Stomach smooth muscle (tissue), 2 donors: ENCODE measurements around the gene APOA1.

Experiments used
- H3K27ac ChIP-seq: one replicate; pipeline ENCODE4 v1.7.0; 2013; ENCODE audit warnings: mild to moderate bottlenecking, low read length, inconsistent platforms
- H3K27me3 ChIP-seq, 2 donors: one replicate each; pipeline ENCODE4 v1.7.0; 2013; ENCODE audit warnings: low read length in 2 of 2; ENCODE audit not compliant: insufficient read depth in 2 of 2, control insufficient read depth in 1 of 2
- H3K36me3 ChIP-seq, 2 donors: one replicate each; pipeline ENCODE4 v1.7.0; 2013; ENCODE audit warnings: low read length in 2 of 2; ENCODE audit not compliant: control insufficient read depth in 2 of 2, insufficient read depth in 2 of 2
- H3K4me1 ChIP-seq: one replicate; pipeline ENCODE4 v1.7.0; 2013; ENCODE audit warnings: low read length; ENCODE audit not compliant: control insufficient read depth, insufficient read depth
- H3K4me3 ChIP-seq, 2 donors: one replicate each; pipeline ENCODE4 v1.7.0; 2013; ENCODE audit warnings: low read length in 2 of 2
- H3K9ac ChIP-seq, 2 donors: one replicate each; pipeline ENCODE4 v1.7.0; 2013; ENCODE audit warnings: low read length in 2 of 2, mild to moderate bottlenecking in 1 of 2
- H3K9me3 ChIP-seq, 2 donors: one replicate each; pipeline ENCODE4 v1.7.0; 2013; ENCODE audit warnings: low read length in 2 of 2; ENCODE audit not compliant: control insufficient read depth in 2 of 2
- donor health status: healthy.
- donor health status: Pancreatic carcinoma.

The APOA1 gene

GRCh38 chr11:116870054-116870453, 32.6 kb upstream of the APOA1 start:
- no peak overlapping the region for H3K4me3 ChIP-seq
- H3K9ac ChIP-seq: no peak overlapping the region
- H3K27me3 ChIP-seq: no peaks in the 10 kb centered on the region
- no peaks in the 10 kb centered on the region for H3K9me3 ChIP-seq
- H3K27ac ChIP-seq: no peak overlapping the region
- peaks cover 59 to 61% of the 10 kb centered on the region in 2 donors for H3K36me3 ChIP-seq
- peaks cover 6% of the 10 kb centered on the region for H3K4me1 ChIP-seq

GRCh38 chr11:116869610-116870009, 32.2 kb upstream of the APOA1 start:
- peaks cover 58 to 62% of the 10 kb centered on the region in 2 donors for H3K36me3 ChIP-seq
- no peak overlapping the region for H3K27ac ChIP-seq

GRCh38 chr11:116868066-116868465, 30.6 kb upstream of the APOA1 start:
- Histone ChIP-seq H3K9ac (no peak overlapping the region), H3K4me3 (no peak overlapping the region), H3K9me3 (no peaks in the 10 kb centered on the region), H3K36me3 (peaks cover 57 to 62% of the 10 kb centered on the region in 2 donors), H3K4me1 (peaks cover 6% of the 10 kb centered on the region), H3K27ac (no peak overlapping the region), H3K27me3 (no peaks in the 10 kb centered on the region)

More at GRCh38 chr11:116869610-116870009, 32.2 kb upstream of the APOA1 start:
- no peak overlapping the region for H3K9ac ChIP-seq
- peaks cover 6% of the 10 kb centered on the region for H3K4me1 ChIP-seq
- H3K27me3 ChIP-seq: no peaks in the 10 kb centered on the region
- no peaks in the 10 kb centered on the region for H3K9me3 ChIP-seq
- H3K4me3 ChIP-seq: no peak overlapping the region

DNA sequence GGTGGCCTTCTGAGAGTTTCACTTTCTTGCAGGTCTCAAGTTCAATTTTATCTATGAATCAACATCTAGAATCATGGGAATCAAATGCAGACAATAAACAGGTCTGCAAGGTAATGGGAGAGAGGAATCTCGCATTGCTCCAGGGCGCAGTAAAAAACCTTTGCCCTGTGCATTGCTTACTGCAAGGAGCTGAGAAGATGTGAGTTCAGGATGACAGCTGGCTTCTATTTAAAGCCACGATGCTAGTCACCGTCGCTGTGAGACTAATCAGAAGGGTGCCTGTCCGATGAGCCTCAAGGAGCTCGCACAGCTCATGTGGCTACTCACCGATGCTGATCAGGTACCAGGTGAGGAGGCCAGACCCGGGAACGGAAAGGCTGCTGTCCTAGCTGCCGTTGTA, 30.2 kb upstream of the APOA1 start:
- Histone ChIP-seq H3K27me3 (no peaks in the 10 kb centered on the region), H3K9me3 (no peaks in the 10 kb centered on the region), H3K27ac (no peak overlapping the region), H3K9ac (no peak overlapping the region), H3K4me1 (peaks cover 6% of the 10 kb centered on the region), H3K4me3 (no peak overlapping the region), H3K36me3 (peaks cover 53 to 61% of the 10 kb centered on the region in 2 donors)

DNA sequence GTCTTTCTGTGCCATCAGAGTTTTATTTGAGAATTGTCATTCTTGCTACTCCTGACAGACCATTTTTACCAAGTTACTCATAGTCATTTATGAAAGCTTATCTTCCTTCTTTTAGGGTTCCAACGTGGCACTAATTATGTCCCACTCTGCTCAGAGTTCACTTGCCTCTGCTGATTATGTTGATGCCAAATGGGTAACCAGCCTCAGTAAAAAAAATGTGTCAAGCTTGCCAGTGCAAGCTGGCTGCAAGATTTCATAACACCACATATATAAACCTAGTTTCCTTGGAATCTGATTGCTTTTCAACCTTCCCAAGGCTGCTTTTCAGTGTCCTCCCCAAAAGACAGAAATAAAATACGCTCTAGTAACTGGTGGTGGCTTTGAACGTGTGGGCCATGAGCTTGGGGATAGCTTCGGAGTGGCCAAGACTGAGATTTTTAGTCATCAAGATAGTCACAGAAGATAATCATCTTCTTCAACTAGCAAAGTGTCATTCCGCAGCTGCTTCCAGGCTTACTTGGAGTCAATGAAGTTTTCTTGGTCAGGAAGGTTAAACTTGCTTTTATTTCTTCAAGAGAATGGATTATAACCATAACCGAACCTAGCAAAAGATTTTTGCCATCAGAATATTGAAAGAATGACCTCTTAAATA, 29.5 kb upstream of the APOA1 start:
- Histone ChIP-seq H3K4me1 (peaks cover 6% of the 10 kb centered on the region), H3K36me3 (peaks cover 50 to 65% of the 10 kb centered on the region in 2 donors), H3K27ac (no peak overlapping the region), H3K4me3 (no peak overlapping the region), H3K9ac (no peak overlapping the region), H3K27me3 (no peaks in the 10 kb centered on the region), H3K9me3 (no peaks in the 10 kb centered on the region)

- H3K9me3 ChIP-seq: no peaks in the 10 kb centered on the region
- no peak overlapping the region for H3K27ac ChIP-seq
- H3K36me3 ChIP-seq: peaks cover 47 to 65% of the 10 kb centered on the region in 2 donors
- no peaks in the 10 kb centered on the region for H3K27me3 ChIP-seq
- no peak overlapping the region for H3K9ac ChIP-seq
- H3K4me3 ChIP-seq: no peak overlapping the region
- peaks cover 6% of the 10 kb centered on the region for H3K4me1 ChIP-seq
Measured at GRCh38 chr11:116865696-116866095, 28.3 kb upstream of the APOA1 start.

GRCh38 chr11:116864531-116864930, 27.1 kb upstream of the APOA1 start:
- Histone ChIP-seq H3K27me3 (no peaks in the 10 kb centered on the region), H3K9ac (no peak overlapping the region), H3K36me3 (peaks cover 41 to 66% of the 10 kb centered on the region in 2 donors), H3K27ac (no peak overlapping the region), H3K4me3 (no peak overlapping the region), H3K4me1 (peaks cover 6% of the 10 kb centered on the region), H3K9me3 (no peaks in the 10 kb centered on the region)

DNA sequence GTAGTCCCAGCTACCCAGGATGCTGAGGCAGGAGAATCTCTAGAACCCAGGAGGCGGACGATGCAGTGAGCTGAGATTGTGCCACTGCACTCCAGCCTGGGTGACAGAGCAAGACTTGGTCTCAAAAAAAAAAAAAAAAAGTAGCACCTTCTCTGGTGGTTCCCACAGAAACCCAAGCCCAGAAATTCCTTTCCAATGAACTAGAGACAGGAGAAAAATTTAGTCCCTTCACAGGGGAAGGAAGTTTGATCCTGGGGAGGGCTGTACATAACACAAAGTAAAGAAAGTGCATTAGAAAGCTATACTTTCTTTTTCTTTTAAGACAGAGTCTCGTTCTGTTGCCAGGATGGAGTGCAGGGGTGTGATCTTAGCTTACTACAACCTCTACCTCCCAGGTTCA, 25.5 kb upstream of the APOA1 start:
- no peaks in the 10 kb centered on the region for H3K27me3 ChIP-seq
- H3K9me3 ChIP-seq: no peaks in the 10 kb centered on the region
- H3K4me3 ChIP-seq: no peak overlapping the region
- no peak overlapping the region for H3K27ac ChIP-seq
- peaks cover 5% of the 10 kb centered on the region for H3K4me1 ChIP-seq
- H3K36me3 ChIP-seq: peaks cover 46 to 75% of the 10 kb centered on the region in 2 donors
- H3K9ac ChIP-seq: no peak overlapping the region

- H3K27me3 ChIP-seq: no peaks in the 10 kb centered on the region
- no peak overlapping the region for H3K4me3 ChIP-seq
- no peak overlapping the region for H3K27ac ChIP-seq
- H3K9me3 ChIP-seq: no peaks in the 10 kb centered on the region
- H3K9ac ChIP-seq: no peak overlapping the region
- no peaks in the 10 kb centered on the region for H3K4me1 ChIP-seq
- H3K36me3 ChIP-seq: peaks cover 45 to 74% of the 10 kb centered on the region in 2 donors
Measured at GRCh38 chr11:116862185-116862584, 24.8 kb upstream of the APOA1 start.

- Histone ChIP-seq H3K36me3 (peaks cover 42 to 70% of the 10 kb centered on the region in 2 donors), H3K4me3 (no peak overlapping the region), H3K4me1 (no peaks in the 10 kb centered on the region), H3K9me3 (no peaks in the 10 kb centered on the region), H3K27ac (no peak overlapping the region), H3K27me3 (no peaks in the 10 kb centered on the region), H3K9ac (no peak overlapping the region)
Measured at GRCh38 chr11:116861539-116861938, 24.1 kb upstream of the APOA1 start.

DNA sequence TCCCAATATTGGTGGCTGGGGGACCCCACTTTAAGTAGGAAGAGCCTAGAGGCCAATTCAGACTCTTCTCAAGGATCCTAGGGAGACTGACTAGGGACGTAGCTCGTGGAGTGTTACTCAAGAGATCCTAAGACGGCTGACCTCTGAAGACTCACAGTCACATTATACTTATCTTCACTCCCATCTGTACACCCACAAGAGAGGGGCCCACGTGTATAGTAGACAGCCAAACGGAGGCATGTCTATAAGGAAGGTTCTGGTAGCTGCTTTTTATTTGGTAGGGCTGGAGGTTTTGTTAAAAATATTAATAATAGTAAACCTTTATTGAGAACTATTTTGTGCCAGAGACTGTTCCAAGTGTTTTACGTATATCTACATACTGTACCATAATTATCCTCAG, 22.9 kb upstream of the APOA1 start:
- H3K36me3 ChIP-seq: peaks cover 42 to 67% of the 10 kb centered on the region in 2 donors

More for the DNA sequence above, 22.9 kb upstream of the APOA1 start:
- Histone ChIP-seq H3K4me3 (no peak overlapping the region), H3K27ac (no peak overlapping the region), H3K4me1 (no peaks in the 10 kb centered on the region), H3K9me3 (no peaks in the 10 kb centered on the region), H3K9ac (no peak overlapping the region), H3K27me3 (no peaks in the 10 kb centered on the region)
